Ureter (tissue), 1 donor: ENCODE measurements around the gene DDX1. TPM values are rescaled to one million over a fixed set of nuclear protein-coding genes. Genes with fewer than 3 reads are reported as not detected.
"Not testable (repeated sequence)": the region's sequence is repeated elsewhere in the genome, so short reads cannot be mapped to it uniquely, and the experiment has no call there.

Experiments
- DNase-seq: peaks from one replicate; pipeline ENCODE4 v3.0.0-alpha.2; 2020; ENCODE audit warnings: low spot score
- total RNA-seq: library from RNA; stranded (reverse); gene quantifications from one replicate; pipeline ENCODE4 v1.2.4, GENCODE V29; 2023
- donor health status: DM: yes; HTN: yes; CAD: no.

The DDX1 gene
- total RNA-seq, 1 donor from 2014 or later: 98.2 TPM

- DNase-seq: no peak
These were observed 83.2 kb downstream of the DDX1 start for GRCh38 chr2:15674637-15675455.

GRCh38 chr2:15675456-15676195 lies 84.0 kb downstream of the DDX1 start:
- no peak for DNase-seq

- no peak for DNase-seq
These were observed 85.6 kb downstream of the DDX1 start for GRCh38 chr2:15677141-15677843.

- DNase-seq: no peak
These were observed 86.7 kb downstream of the DDX1 start for GRCh38 chr2:15678346-15678745.

GRCh38 chr2:15678909-15679308 lies 87.2 kb downstream of the DDX1 start:
- no peak for DNase-seq

GRCh38 chr2:15679386-15679924 lies 87.8 kb downstream of the DDX1 start:
- no peak for DNase-seq

GRCh38 chr2:15680132-15680531 lies 88.5 kb downstream of the DDX1 start:
- not testable (repeated sequence) for DNase-seq

Other genes starting within 250 kb of the DDX1 start
- gene NBAS, start 30.5 kb upstream of the DDX1 start, total RNA-seq: 55.1 TPM